Activated naive CD4-positive, alpha-beta T cell (primary cell): ENCODE measurements around the gene MS4A10.
A peak's percentile ranks its signal among the peaks of the same experiment; 100 is the strongest.

ENCODE experiments used
- DNase-seq, 4 experiments: peaks; one replicate each; lab custom pipeline; 2025; lab: John Stamatoyannopoulos, UW

MS4A10 gene

DNA sequence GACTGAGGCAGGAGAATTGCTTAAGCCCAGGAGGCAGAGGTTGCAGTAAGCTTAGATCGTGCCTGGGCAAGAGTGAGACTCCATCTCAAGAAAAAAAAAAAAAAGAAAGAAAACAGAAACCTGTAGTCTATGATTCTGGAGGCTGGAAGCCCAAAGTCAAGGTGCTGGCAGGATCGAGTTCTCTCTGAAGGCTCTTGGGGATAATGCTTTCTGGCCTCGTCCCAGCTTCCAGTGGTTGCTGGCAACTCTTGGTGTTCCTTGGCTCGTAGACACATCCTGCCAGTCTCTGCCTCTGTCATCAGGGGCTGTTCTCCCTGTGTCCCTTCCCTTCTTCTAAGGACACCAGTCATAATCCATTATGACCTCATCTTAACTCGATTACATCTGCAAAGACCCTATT, 40.0 kb downstream of the MS4A10 start:
- DNase-seq = no peak

DNA sequence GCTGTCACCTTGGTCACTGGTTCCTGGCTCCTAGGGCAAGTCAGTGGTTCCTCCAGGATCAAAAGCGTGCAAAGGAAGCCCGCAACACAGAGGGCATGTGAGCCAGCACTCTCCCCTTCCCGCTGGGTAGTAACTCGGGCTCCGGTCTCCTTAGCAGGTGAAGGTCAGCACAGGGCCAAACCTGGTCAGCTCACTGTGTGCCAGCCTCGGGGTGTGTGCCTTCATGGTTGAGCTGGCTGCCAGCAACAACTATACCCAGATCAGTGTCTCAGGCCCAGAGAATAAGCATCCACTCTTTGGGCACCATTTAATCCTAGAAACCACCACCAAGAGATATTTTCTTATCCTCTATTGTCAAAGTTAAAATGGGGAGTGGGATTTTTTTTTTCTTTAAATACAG, 40.7 kb downstream of the MS4A10 start:
- no peak for DNase-seq

DNA sequence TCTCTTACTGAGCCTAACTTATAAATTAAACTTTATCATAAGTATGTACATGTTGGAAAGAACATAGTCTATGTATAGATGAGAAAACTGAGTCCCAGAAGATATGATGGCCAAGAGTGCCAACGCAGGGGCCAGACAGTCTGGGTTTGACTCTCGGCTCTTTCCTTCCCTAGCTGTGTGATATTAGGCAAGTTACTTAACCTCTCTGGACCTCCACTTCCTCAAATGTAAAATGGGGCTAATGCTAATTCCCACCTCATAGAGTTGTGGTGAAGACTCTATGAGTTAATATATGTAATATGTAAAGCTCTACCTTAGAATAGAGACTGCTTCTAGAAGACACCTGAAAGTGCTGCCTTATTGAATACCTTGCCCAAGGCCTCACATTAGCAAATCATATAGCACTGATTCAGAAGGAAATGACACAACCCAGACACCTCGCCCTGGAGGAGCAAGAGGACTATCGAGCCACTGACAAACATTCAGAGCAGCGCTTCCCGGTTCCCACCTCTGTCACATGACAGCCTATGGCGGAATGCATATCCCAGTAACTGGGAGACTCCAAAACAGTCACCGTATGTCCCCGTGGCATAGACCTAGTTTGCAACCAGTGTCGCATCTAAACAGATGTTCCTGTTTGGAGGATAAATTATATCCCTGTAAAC, 45.5 kb downstream of the MS4A10 start:
- no peak for DNase-seq

DNA sequence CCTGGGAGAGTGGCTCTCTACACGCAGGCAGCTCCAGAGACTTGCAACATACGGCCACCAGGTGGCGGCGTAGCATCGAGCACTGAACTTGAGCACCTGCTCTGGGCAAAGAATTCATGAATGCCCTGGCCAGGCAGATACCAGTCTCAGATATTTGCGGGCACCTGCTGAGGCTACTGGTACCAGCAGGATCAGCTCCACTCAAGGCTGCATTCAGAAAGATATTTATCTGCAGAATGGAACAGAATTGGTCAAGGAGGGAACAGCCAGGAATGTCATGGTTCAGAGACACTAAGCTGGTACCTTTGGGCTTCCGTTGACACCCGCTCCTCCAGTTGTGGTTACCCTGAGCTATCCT, 46.0 kb downstream of the MS4A10 start:
- peak; percentile 44 to 72 (median 66) for DNase-seq

DNA sequence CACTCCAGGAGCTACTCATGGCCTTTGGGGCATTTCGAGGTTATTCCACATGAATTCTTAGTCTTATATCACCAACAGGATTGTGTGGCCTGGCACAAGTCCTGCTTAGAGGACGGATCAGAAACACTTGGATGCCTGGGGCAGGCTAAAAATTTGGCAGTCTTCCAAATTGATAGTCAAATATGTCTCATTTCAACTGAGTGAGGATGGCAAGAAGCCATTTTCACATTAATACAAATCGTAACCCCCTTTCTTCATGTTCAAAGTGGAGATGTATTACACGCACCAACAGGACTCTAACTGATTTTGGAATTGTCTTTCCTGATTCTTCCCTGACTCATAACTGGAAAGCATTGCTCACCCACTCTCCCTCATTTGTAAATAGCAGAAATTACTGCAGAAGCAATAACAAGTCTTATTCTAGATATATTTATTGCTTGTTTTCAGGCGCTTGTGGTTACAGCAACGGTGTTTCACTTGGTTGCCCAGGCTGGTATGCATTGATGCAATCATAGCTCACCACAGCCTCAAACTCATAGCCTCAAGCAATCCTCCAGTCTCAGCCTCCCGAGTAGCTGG, 46.5 kb downstream of the MS4A10 start:
- no peak for DNase-seq

DNA sequence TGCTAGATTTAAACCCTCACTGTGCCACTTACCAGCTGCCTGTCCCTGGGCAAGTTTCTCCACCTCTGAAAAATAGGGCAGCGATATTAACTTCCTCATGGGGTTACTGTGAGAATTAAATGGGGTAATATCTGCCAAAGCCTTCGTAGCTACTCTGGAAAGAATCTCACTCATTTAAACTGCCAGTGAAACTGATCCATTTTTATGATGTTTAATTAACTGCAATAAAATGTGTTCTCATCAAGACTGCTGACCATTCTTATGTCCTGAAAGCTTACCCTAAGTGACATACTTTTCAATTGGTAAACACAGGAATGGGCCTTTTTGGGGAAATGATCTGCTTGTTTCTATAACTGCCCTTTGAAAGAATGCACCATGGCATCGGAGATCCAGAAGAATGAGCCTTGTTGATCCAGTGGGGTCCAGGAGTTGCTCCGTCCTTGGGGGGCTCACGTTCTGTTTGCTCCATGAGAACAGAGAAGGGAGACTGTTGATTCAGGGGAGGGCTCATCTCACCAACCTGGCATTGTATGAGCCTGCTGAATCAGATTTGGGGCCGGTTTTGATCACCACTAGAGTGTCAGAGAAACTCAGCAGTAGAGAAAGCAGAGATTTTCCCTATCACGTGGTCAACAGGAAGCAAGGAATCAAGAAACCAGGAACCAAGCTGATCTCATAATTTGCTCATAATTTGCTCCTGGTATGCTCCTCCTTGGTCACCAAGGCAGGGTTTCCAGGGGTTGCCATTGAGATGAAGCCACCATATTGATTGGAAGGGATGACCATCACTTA, 49.8 kb downstream of the MS4A10 start:
- no peak for DNase-seq

DNA sequence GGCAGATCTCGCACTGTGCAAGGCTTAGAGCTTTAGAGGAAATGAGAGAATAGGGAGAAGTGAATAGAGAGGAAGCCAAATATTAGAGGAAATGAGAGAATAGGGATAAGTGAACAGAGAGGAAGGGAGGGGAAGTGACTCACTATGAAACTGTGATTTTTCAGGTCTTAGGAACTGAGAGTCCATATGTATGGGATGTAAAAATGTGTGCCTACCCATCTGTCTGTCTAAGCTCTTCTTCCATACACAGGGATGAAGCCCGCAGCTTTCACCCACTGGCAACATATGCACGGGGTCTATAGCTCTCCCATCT, 50.4 kb downstream of the MS4A10 start:
- no peak for DNase-seq

DNA sequence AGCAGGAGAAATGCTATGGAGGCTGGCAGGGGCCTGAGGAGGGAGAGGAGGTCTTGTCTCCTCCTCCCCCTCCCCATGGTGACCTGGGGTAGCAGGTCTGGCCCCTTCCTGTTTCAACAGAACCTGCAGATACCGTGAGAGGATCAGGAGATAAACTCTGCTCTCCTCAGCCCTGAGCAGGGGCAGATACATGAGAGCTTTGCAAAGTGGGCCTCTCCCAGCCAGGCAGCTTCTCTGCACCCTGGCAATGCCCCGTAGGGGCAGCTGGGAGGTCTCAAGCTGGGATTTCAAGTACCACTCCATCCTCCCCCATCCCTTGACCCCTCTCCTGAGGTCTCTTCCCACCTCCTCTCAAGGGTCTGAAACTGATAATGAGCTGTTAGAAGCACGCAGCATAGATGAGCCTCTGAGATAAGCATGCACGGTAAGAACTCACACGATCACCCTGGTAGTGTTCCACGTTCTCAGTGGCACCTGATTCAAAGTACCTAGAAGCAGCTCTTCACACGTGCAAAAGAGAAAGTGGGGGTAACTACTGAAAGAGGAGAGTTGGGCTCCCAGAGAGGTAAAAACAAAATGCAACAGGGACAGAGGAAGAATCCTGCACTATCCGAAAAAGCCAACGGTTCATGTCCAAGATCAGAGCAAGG, 51.9 kb downstream of the MS4A10 start:
- DNase-seq = no peak

DNA sequence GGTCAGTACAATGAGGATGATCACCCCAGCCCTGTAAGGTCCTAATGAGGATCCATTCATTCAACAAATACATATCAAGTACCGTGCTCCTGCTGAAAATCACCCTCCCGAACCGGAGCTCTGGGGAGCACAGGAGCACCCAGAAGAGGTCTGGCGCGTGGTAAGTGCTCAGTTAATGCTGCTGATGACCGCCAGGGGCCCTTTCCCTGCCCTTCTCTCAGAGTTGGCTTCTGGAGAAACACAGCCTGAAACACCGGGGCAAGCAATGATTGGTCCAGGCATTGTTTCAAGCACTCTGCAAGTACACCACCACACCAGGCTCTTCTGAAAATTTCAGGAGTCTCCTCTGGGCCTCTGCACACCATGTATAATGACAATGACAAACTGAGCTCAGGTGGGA, 53.0 kb downstream of the MS4A10 start:
- DNase-seq = no peak

DNA sequence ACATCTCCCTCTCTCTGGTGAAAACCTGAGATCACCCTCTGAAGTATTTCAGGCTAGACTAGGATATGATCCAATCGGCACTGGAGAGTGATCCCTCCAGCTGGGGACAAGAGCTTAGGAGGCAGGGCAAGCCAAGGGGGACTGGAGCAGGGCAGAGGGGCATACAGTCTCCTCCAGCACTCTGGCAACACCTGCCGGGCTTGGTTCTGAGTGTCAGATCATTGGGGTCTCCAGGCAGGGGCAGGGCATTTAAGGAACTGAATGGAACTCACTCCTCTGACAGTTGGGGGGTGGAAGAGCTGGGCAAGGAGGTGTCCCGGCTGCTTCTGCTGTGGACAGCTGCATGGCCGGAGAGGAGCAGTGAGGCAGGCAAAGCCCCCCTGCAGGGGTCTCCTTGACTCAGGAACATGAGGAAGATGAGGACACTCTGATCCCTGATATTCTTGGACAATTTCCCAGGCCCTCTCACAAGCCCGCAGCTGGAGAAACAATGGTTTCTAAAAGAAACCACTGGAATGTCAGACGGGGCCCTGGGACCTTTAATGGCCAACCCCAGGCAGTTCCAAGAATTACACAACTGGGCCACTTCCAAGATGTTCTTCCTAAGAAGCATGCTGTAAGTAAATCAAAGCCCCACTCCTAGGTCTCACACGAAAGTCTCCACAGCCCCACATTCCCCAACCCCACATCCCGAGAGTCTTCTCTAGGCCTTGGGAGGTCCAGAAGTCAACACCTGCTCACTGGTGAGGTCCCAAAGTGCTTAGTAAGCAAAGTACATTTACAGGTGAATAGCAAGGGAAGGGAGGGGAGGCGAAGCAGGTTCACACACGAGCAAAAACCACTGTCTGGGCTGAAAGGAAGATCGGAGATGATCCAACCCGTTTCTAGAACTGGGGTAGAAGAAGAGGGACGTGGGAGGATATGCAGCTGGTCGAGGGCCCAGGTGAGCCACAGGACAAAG, 55.6 kb downstream of the MS4A10 start:
- DNase-seq = no peak

DNA sequence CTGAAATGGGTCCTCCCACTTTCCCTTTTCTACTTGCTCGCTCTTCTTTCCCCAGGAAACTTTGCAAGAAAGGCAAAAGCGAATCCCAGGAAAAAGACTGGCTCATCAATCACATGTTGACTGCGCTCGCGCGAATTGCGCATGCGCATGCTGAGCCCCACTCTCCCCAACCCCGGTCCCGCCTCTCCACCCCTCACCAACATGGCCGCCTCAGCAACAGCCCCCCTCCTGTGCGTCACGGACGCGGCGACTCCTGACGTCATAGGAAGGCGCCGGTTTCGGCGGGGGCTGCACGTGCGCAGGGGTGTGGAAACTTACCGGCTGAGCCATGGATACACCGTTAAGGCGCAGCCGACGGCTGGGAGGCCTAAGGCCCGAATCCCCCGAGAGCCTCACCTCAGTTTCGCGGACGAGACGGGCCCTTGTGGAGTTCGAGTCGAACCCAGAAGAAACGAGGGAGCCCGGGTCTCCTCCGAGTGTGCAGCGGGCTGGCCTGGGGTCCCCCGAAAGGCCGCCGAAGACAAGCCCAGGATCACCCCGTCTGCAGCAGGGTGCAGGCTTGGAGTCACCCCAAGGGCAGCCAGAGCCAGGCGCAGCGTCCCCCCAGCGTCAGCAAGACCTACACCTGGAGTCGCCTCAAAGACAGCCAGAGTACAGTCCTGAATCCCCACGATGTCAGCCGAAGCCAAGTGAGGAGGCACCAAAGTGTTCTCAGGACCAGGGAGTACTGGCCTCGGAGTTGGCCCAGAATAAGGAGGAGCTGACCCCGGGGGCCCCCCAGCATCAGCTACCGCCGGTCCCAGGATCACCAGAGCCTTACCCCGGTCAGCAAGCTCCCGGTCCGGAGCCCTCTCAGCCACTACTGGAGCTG, 56.9 kb downstream of the MS4A10 start, which contains the start of gene CCDC86:
TSS of gene CCDC86 (plus strand) at position 317 of the 871 bp plus-strand sequence. CDS start at position 329, 12 bp downstream.
- DNase-seq = peak; percentile 97 to 99 (median 98)

DNA sequence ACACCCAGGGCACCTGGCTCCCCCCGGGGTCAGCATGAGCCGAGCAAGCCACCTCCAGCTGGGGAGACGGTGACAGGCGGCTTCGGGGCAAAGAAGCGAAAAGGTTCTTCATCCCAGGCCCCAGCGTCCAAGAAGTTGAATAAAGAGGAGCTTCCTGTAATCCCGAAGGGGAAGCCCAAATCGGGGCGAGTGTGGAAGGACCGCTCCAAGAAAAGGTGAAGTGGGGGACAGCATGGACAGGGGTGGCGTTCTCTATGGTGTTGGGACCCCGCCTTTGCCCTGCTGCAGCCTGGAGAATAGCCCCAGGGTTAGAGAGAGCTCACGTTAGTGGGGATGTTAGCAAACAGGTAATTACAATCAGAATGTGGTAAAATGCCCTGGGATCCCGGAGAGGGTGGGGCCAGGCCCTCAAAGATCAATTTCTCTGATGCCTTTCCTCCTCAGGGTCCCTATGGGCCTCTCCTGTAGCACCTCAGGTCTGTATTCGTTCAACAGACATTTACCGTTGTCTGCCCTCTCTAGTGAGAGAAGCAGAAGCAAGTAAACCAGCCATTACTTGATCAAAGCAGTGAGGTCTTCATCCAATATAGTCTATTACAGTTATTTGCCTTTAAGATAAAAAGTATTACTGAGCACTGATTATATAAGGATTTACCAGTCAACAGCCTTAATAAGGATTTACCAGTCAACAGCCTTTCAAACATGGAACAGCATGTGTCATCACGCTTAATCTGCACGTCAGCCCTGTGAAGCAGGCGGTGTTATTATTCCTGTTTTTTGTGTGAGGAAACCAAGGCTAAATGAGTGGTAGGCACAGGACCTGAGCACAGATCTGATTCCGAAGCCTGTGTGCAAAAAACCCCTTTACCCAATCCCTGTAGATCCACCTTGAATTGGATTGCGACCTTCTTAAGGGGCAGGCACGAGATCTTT, 57.8 kb downstream of the MS4A10 start:
- no peak for DNase-seq

DNA sequence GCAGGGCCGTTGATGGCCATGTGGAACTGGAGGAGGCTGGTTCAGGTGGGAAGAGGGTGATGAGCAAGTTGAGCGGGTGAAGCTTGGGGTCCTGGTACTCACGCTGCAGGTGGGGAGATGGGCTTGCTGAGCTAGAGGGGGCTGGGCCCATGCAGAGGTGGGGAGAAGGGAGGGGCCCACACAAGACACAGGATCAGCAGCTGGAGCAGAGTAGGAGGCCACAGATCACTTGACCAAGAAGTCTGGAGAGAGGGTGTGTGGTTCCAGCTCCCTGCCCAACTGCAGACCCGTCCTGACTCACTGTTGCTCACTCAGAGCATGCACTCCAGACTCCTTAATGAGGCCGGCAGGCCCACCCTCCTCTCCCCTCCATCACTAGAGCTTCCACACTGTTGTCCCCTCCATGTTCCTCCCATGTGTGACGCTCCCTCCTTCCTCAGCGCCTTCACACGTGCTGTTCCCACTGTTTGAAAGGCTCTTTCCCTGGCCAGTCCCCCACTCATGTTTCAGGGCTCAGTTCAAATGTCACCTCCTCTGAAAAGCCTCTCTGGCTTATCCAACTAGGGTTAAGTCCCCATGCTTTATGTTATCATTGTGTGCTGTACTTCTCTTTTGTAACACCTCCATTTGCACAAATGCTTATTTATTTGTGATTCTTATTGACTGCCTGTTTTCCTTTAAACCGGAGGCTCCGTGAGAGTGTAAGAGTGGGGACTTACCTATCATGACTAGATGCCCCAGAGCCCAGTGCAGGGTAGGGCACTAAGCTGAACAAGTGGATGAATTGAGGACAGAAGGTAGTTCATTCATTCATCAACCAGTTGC, 59.1 kb downstream of the MS4A10 start:
- DNase-seq = no peak

DNA sequence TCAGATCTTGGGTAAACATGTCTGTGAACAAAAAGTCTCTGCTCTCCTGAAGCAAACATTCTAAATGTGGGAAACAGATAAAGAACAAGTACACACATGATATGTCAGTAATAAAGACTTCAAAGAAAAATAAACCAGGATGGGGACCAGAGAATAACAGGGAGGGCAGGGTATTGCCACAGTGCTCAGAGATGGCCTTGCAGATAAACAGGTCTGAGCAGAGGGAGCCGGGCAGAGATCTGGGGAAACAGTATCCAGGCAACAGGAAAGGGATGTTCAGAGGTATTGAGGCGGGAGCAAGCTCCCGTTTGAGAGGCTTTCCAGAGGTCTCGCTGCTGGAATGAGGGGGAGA, 59.7 kb downstream of the MS4A10 start:
- DNase-seq = no peak

DNA sequence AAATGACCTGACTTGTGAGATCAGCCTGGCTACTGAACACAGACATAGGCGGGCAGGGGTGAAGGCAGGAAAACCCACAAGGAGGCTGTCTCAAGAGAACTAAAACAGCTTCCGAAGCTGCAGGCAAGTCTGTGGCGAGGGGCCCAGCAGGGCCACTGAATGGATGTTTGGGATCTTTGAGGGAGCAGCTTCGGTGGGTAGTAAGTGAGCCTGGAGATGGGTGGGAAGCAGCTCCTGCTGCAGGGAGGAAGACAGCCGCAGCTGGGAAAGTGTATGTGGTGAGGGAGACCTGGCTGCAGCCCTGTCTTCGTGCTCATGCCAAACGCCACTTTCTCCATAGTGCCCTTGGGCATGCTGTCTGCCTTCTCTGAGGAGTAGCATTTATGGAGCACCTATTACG, 60.2 kb downstream of the MS4A10 start:
- DNase-seq = no peak

DNA sequence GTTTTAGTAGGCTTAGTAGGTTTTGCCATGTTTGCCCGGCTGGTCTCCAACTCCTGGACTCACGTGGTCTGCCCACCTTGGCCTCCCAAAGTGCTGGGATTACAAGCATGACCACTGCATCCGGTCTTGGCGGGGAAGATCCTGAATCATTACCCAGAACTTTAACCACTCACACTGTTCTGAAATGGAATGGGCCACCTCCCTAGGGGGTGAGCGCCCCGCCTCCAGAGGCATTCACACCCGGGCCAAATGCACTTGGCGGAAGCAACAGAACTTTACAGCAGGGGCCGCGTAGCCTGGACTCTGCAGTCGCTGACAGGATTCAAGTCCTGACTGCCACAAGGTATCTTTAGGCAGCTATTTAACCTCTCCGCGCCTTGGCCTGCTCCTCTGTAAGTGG, 62.1 kb downstream of the MS4A10 start:
- DNase-seq = no peak

DNA sequence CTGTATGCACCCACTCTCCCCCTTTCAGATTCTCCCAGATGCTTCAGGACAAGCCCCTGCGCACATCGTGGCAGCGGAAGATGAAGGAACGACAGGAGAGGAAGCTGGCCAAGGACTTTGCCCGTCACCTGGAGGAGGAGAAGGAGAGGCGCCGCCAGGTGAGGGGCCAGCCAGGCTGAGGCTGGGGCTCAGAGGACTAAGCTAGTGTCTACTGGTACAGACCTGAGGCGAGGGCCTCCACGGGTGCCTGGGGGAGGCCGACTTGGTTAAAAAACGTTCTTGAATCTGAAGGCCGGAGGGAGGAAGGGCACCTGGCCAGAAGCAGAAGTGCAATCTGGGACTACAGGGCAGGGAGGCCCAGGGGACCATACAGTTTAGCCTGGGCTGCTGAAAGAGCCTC, 62.8 kb downstream of the MS4A10 start:
- no peak for DNase-seq

DNA sequence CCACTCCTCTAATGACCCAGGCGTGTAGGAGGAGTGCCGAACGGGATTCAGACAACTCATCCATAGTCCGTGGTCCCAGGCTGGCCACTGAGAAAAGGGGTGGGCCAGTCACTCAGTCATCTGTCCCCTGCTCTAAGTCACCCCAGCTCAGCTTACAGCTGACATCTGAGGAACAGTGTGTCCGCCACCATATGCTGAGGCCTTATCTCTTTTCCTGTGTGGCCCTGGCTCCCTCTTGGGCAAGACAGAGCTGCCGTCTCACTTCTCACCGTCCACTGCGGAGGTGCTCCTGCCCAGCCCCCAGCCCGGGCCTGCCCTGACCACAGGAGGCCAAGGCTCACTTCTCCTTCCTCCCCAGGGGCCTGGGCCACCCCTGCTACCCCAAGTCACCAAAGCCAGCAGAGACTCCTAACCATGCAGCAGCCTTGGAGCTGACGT, 63.6 kb downstream of the MS4A10 start:
- DNase-seq = no peak
